GM19238 (cell line): ENCODE measurements around the gene LIMK2.
"Not testable (repeated sequence)": the region's sequence is repeated elsewhere in the genome, so short reads cannot be mapped to it uniquely, and the experiment has no call there.

Source experiments
- DNase-seq: peaks from one replicate; pipeline ENCODE4 v3.0.0; 2011; ENCODE audit warnings: low spot score; ENCODE audit not compliant: insufficient read length

LIMK2 gene

GRCh38 chr22:31290494-31291471, 78.7 kb downstream of the LIMK2 start:
- DNase-seq, result peak; percentile 95

- DNase-seq, result no peak
These were observed 79.6 kb downstream of the LIMK2 start for GRCh38 chr22:31291481-31292235.

- DNase-seq, result peak; percentile 64
These were observed 80.3 kb downstream of the LIMK2 start, which contains the start of gene PIK3IP1 for GRCh38 chr22:31292236-31292989. PIK3IP1 (minus strand) TSS chr22:31292488; CDS start chr22:31292344, 144 bp downstream.

- no peak for DNase-seq
These were observed 83.3 kb downstream of the LIMK2 start for GRCh38 chr22:31295360-31295759.

- DNase-seq, result no peak
These were observed 83.9 kb downstream of the LIMK2 start for GRCh38 chr22:31295831-31296657.

DNA sequence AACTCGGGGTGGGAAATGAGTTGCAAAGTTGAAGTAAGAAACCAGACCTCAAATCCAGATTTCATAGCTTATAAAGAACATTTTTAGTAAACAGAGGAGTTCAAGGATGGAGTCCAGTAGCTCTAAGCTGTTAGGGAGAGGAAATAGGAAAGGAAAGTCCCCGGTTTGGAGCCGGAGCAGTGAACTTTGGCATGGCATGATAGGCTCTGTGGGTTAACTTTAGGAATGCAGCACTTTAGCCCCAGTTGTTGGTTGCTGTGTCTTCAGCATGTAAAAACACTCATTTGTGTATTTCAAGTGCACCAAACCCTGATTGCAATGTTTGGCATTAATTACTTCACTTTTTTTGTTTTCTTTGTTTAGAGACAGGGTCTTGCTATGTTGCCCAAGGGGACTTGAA, 88.8 kb downstream of the LIMK2 start:
- no peak for DNase-seq

DNA sequence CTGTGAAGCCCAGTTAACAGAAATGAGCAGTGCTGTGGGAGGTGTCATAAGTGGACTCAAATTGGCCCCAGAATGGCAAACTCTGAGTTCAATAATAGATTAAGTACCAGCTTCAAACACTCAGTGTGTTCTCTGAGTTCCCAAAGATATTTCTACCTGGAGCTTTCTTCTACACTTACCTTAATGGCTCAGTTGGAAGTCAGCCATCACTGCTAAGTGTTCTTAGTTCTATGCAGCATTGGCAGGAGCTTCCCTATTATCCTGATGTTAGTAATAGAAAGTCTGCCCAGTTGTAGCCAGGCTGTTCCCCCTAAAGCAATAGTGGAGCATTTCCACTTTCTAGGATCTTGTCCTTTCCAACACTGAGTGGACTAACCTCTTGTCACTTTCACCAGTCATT, 89.9 kb downstream of the LIMK2 start:
- no peak for DNase-seq

DNA sequence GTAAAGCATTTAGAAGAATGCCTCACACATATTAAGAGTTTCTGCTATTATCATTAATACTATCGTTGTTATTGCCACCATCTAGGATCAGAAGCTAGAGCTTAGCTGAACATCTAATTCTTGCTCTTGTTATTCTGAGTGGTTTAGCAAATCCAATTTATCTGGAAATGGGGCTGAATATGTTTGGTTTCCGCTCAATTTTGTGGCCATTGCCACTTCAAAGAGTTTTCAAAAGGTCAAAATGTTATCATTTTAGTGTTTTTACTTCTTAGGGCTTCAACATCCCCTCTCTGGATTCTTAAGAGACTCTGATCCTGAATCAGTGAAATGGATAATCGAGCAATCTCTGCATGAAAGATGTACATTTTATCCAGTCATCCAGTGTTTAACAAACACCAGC, 90.4 kb downstream of the LIMK2 start:
- DNase-seq, result no peak

- no peak for DNase-seq
These were observed 93.1 kb downstream of the LIMK2 start for GRCh38 chr22:31305194-31305593.

GRCh38 chr22:31308181-31308580, 96.1 kb downstream of the LIMK2 start:
- no peak for DNase-seq

- no peak for DNase-seq
These were observed 101.5 kb downstream of the LIMK2 start for GRCh38 chr22:31313366-31314147.

DNA sequence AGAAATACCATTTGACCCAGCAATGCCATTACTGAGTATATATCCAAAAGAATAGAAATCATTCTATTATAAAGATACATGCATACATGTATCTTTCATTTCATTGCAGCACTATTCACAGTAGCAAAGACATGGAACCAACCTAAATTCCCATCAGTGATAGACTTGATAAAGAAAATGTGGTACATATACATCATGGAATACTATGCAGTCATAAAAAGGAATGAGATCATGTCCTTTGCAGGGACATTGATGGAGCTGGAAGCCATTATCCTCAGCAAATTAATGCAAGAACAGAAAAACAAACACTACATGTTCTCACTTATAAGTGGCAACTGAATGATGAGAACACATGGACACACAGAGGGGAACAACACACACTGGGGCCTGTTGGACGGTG, 102.1 kb downstream of the LIMK2 start:
- DNase-seq, result not testable (repeated sequence)

DNA sequence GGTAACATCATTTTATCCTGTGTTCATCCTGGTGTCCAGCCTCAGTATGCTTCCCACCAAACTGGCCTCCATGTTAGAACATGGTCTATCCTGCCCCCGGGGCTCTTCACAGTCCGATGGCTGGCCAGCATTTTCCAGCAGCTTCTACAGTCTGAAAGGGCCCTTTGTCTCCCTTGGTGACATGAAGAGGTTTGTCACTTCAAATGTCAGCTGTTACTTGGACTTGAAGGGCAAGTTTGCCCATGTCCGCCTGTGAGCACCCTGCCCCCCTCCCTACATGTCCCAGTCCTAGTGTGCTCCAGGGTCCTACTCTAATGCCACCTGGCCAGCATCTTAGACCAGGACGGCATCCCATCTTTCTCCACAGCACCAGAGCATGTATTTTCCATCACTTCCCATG, 109.3 kb downstream of the LIMK2 start:
- DNase-seq, result no peak

- DNase-seq, result no peak
These were observed 111.8 kb downstream of the LIMK2 start for GRCh38 chr22:31323578-31324550.

- no peak for DNase-seq
These were observed 114.8 kb downstream of the LIMK2 start for GRCh38 chr22:31326877-31327276.

DNA sequence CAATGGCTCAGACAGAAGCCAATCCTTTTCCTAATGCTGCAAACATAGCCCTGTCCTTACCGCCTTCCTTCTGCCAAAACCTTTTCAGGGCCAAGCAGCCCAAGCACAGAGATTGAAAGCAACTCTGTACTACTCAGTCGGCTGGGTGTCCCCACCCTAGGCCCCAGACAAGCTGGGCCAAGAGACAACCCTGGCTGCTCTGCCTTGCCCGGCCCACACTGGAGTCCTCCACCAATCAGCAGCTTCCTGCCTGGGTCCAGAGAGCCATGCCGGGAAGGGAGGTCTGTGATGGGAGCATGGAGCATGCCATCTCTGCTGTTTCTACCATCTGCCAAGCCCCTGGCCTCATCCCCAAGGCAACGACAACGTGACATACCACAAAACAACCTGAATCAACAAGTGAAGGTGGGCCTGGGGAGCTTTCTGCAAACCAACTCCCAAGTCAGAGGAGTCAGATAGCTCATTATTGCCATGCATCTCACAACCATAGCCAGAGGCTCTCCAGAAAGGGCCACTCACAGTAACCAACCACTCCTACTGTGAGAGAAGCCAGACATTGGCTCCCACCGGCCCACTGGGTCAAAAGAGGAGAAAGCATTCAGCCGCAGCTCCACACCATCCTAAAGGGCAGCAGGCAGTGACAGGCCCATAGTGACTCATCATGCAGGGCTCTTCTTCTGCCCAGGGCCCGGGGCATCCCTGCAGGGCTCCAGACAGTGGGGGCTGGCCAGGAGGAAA, 115.9 kb downstream of the LIMK2 start:
- no peak for DNase-seq

GRCh38 chr22:31328544-31328960, 116.5 kb downstream of the LIMK2 start:
- no peak for DNase-seq

DNA sequence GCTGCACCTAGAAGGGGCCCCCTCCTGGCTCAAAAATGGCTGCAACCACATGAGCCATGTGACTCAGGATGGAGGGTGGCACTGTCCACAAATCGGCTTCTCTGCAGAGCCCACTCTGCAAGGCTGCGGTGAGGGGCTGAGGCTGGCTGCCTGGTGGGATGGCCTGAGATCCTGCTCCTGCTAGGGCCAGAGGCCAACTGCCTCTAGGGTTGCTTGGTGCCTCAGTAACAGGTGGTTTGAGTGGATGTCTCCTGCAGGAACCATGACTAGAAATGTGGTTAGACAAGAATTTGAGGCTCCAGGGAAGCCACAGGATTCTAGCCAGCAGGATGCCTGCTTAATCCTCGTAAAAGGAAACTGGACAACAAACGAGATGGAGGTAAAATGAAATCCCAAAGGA, 116.9 kb downstream of the LIMK2 start:
- DNase-seq, result no peak
